Measurements from ENCODE around the gene TBX21.

The TBX21 gene, protein sequence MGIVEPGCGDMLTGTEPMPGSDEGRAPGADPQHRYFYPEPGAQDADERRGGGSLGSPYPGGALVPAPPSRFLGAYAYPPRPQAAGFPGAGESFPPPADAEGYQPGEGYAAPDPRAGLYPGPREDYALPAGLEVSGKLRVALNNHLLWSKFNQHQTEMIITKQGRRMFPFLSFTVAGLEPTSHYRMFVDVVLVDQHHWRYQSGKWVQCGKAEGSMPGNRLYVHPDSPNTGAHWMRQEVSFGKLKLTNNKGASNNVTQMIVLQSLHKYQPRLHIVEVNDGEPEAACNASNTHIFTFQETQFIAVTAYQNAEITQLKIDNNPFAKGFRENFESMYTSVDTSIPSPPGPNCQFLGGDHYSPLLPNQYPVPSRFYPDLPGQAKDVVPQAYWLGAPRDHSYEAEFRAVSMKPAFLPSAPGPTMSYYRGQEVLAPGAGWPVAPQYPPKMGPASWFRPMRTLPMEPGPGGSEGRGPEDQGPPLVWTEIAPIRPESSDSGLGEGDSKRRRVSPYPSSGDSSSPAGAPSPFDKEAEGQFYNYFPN

DNA sequence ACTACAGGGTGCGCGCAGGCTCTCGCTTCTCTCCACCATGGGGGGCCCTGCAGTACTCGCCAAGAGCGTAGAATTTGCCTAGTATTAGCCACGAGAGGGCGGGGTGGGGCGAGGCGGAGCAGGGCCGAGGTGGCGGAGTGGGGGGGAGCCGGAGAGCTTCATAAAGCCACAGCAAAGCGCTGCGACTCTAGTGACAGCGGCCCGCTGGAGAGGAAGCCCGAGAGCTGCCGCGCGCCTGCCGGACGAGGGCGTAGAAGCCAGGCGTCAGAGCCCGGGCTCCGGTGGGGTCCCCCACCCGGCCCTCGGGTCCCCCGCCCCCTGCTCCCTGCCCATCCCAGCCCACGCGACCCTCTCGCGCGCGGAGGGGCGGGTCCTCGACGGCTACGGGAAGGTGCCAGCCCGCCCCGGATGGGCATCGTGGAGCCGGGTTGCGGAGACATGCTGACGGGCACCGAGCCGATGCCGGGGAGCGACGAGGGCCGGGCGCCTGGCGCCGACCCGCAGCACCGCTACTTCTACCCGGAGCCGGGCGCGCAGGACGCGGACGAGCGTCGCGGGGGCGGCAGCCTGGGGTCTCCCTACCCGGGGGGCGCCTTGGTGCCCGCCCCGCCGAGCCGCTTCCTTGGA lies at the start of gene TBX21:
Gene TBX21 (plus strand): TSS at position 190 of the 627 bp plus-strand sequence. CDS start 219 bp downstream, at position 409.
- DNase-seq (ENCODE audit: low spot score): peak; percentile 60

DNA sequence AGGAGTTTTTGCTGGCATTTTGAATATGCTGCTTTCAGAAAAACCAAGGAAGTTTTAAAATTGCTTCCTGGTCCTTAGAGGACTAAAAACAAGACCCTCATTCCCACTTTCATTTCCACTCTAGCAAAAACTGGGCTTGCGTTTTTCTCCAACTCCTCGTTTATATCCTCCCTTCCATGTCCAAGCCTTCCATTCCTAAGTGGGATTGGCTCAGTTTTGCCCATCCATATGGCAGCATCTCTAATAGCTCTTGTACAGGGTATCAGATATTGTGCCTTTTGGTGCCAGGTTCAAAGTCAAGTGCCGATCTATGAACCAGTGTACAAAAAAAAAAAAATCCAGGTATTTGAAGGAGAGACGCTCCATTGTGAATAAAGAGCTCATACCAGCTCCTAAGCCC lies 49.0 kb upstream of the TBX21 start:
- DNase-seq (ENCODE audit: low spot score): no peak

DNA sequence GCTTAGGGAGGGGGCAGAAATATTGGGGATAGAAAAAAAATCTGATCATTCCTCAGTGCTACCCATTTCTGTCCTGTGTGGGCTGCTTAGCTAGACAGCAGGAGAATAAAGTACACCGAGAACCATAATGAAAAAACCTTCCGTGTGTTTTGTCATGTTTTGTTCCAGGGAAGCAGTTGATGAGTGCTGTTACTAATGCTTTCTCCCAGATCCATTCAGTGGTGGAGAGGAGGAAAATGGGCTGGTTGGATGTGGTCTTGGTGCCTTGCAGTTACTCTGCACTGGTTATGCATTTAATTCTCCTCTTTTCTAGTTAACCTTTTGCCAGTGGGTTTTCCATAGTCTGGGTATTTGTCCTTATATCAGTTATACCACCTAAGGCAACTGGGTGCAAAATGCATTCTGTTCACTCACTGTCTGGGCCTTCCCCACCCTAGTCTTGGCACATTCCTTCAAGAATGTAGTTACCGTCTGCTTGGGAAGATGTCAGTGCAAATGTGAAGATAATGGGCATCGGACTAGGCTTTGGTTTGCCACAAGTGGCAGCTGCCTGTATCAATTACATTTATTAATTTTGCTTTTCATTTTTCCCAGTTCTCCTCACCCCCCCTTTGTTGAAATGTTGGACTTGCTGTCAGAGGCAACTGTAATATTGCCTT lies 48.4 kb upstream of the TBX21 start:
- no peak for DNase-seq (ENCODE audit: low spot score)

DNA sequence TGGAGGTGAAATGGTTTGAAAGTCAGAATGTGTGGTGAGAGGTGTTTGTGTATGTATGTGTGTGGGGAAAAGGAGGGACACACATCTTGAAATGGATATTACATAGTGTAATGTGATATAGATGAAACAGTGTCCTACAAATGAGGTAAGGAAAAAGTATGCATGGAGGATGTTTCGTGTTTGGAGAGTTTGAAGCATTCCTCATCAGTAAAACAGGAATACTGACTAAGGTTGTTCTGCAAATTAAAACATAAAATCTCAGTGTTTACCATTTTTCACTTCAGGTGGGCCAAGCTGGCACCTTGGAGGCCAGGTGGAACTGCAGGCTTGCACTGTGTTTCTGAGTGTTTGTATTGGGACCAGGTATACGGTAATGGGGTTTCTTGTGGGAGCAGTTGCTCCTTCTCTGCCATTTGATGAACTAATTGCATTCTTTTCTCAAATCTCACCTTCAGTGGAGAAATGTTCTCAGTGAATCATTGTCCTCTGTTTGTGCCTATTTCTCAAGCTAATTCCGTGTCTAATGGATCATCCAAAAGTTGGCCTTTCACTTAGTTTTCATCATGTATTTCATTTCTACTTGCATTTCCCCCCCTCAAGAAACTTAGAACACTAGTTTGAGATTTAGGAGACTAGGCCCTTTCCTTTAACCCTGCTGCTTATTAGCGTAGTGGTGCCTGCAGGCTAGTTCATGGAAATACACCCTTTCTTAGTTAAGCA lies 47.3 kb upstream of the TBX21 start:
- no peak for DNase-seq (ENCODE audit: low spot score)

DNA sequence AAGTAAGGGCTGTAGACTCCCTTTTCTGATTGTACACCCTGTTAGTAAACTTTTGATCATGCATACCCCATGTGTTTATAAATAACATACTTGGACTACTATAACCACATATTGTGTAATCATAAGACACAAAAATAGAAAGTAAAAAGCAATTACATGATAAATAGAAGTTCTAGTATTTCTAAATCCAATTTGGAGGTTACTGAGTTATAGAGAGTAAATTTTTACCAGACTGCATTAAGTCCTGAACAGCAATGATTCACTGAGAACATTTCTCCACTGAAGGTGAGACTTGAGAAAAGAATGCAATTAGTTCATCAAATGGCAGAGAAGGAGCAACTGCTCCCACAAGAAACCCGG lies 46.8 kb upstream of the TBX21 start:
- no peak for DNase-seq (ENCODE audit: low spot score)

DNA sequence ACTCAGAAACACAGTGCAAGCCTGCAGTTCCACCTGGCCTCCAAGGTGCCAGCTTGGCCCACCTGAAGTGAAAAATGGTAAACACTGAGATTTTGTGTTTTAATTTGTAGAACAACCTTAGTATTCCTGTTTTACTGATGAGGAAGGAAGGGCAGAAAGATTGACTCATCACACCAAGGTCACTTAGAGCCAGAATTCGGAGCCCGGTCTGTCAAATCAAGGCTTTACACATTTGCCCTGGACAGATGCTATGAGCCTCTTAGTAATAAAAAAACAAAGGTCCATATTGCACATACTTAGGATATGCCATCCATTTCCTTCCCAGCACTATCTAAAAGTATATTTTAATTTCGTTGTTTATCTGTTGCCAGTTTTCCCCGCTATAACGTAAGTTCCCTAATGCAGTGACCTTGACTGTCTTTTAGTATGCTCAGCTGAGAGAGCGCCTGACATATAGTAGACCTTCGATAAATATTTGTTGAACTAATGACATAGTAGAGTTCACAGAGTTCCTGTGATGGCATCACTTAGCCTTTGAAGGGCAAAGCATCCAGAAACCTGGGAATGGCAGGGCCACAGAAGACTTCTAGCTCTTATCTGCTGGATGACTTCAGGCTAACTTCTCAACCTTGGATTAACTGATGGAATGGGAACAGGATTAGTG lies 46.2 kb upstream of the TBX21 start:
- no peak for DNase-seq (ENCODE audit: low spot score)

DNA sequence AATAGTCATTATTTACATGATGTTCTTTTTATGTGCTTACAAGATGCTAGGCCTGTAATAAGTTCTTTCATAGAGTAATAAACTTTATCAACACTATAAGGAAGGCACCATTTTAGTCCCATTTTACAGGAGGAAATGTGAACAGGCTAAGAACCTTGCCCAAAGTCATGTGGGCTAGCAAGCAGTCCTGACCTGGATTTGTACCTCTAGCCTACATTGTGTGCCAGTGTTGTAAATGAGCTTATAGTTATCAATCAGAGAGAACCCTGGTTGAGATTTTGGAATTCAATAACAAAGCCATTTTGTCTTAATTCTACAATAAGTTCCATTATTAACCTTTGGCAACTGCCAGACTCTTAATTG lies 45.7 kb upstream of the TBX21 start:
- no peak for DNase-seq (ENCODE audit: low spot score)

DNA sequence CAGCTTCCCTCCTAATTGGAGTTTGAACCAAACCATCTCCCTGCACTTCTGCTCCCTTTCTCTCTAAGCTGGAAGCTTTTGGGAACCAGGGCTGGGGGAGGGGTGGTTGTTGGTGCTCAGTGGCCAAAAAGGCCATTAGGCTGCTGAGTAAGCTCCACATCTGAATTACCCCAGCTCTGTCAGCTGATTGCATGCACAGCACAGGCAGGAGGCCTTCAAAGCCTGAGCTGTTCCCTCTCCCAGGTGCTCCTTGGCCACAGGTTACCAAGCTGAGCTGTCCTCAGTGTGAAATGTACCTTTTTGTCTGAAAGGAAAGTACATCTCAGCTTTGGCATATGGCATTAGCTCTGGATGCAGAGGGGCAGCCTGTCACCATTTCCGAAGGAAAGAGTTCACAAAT lies 45.3 kb upstream of the TBX21 start:
- DNase-seq (ENCODE audit: low spot score): no peak

DNA sequence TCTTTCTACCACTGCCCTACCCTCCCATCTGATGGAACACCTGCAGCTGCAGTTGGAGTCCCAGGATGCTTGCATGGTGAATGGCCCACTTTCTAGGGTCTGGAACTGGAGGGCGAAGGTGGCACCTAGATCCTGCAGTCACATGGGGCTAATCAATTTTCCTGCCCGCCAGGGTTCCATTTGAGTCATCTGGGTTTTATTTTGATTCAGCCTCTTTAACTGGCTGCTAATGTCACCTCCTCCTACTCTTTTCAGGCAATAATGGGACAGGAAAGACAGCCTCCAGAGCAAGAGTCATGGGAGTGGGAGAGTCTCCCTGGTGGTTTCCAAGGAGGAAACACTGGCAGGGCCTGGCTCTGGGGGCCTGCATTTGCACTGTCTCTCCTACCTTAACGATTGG lies 42.9 kb upstream of the TBX21 start:
- DNase-seq (ENCODE audit: low spot score): no peak

DNA sequence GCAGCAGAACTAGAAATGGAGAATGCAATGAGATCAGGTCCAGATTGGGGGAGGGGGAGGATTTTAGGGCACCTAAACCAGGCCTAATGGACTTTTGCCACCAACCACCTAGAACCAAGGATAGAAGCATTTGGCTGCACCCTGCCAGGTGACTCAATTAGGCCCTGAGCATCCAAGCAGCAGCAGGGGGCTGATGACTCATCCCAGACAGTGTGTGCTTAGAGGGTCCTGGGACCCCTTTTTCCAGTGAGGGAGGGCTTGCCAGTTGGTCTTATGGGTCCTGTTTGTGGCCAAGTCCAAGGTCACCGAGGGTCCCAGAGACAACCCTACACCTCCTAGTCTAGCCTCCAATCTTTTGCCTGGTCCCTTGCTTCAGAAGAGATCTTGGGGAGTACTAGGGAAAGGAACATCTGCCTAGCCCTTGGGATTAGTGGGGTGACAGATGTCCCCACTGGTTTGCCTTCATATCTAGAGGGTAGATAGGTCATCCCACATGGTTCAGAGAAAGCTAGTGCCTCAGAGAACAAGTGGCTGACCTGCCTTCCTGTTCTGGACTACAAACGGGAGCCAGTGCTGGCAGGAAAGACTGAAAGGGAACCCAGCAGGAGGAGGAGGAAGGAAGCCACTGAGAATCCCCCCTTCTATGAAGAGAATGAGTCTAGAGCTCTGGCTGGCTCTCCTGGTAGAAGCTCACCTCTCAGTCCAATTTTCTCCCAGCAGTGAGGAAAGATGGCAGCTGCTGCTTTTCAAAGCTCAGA lies 40.7 kb upstream of the TBX21 start:
- no peak for DNase-seq (ENCODE audit: low spot score)

DNA sequence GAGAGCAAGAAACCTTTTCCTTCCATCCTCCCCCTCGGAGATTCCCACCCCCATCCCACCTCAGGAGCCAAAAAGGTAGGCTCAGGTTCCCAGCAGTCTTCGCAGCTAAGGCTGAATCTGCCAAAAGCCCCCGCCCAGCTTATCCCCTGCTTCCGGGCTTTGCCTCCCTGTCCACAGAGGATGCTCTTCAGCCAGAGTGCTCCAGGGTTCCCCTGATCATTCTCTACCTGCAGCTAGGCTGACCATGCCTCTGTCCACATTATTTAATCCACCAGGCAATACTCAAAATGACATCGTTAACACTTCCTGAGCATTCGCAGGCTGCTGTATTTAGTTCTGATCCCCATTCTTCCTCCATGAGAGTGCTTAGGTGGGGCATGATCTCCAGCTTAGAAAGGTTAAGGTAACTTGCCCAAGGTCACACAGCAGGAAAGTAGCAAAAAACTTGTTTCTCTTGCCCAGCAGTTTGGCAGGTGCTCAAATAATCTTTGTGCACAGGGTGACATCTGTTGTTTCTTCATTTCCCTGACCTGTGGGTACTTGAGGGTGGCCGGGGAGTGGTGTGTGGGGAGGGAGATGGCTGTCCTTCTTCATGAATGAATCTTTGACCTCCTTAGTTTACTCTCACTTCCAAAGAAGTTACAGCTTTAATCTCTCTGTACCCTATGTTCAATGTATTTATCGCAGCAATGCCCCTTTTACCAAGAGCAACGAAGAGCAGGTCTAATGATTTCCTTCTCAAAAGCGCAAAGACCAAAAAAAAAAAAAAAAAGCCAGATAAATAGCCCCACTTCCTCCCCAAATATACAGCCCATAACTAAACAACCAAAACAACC lies 39.9 kb upstream of the TBX21 start:
- DNase-seq (ENCODE audit: low spot score): peak; percentile 29

DNA sequence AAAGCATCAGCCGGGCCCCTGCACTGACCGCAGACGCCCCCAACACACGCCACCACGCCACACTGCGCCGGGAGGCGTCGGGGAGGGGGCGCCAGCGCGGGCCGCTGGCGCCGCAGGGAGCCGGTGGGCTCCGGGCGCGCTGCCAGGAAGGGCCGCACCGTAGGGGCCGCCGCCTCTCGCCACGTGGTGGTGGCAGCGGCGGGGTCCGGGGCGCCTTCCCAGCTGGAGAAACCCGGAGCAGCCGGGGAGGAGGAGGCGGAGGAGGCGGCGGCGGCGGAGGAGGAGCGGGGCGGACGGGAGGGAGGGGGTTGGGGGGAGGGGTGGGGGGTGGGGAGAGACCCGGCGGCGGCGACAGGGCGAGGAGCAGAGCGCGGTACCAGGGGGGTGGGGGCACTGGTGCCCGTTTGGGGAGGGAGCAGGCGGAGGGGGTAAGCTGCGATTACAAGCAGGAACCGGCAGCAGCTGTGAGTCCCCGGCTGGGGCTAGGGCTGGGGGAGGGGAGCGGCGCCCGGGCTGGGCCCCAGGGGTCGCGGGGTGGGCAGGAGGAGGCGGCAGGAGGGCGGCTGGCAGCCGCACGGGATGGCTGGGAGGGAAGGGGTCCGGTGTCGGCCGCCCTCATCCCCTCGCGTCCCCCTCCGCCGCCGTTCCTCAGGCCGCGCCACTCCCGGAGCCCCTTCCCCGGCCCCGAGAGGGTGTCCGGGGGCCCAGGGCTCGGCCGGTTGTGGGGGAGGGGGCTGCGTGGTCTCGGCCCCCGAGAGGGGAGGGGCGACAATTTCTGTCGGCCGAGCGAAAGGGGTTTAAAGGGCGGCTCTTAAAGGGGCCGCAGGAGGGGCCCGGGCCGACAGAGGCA lies 39.1 kb upstream of the TBX21 start, which contains the start of gene TBKBP1:
Gene TBKBP1 (plus strand): TSS at position 431 of the 850 bp plus-strand sequence. CDS start 1,952 bp downstream, outside the sequence.
- DNase-seq (ENCODE audit: low spot score): peak; percentile 77

DNA sequence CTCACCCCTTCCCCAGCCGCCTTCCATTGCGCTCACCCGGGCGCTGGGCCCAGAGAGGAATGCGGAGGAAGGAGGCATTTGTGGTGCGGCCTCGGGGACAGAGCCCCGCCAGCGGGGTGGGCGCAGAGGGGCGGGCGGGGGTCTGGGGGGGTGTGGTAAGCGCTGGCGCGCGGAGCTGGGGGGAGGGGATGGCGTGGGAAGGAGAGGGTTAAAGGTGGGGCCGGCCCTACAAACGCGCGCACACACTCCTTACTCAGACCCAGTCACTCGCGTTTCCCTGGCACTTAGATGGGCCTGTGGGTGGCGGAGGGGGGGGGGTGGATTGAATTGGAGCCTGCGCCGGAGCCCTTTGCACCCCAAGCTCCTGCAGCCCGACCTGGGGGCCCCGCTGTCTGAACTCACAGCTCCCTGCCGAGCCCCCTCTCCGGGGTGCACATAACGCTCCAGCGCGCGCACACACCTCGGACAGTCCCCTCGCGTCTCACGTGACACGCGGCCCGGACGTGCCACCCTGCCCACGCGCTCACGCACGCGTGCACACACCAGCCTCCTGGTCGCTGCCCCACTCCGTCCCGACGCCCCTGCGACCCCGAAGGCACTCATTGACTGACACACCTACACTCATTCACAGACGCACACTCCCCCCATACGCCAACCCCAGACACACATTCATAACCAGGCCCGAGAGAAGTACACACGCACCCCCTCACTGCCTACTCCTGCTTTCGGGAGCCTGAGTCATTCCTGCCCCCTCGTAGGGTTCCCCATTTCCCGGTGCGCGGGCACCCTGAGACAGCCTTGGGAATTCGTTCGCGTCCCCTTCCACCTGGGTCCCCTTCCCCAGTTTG lies 38.2 kb upstream of the TBX21 start:
- DNase-seq (ENCODE audit: low spot score): peak; percentile 86

DNA sequence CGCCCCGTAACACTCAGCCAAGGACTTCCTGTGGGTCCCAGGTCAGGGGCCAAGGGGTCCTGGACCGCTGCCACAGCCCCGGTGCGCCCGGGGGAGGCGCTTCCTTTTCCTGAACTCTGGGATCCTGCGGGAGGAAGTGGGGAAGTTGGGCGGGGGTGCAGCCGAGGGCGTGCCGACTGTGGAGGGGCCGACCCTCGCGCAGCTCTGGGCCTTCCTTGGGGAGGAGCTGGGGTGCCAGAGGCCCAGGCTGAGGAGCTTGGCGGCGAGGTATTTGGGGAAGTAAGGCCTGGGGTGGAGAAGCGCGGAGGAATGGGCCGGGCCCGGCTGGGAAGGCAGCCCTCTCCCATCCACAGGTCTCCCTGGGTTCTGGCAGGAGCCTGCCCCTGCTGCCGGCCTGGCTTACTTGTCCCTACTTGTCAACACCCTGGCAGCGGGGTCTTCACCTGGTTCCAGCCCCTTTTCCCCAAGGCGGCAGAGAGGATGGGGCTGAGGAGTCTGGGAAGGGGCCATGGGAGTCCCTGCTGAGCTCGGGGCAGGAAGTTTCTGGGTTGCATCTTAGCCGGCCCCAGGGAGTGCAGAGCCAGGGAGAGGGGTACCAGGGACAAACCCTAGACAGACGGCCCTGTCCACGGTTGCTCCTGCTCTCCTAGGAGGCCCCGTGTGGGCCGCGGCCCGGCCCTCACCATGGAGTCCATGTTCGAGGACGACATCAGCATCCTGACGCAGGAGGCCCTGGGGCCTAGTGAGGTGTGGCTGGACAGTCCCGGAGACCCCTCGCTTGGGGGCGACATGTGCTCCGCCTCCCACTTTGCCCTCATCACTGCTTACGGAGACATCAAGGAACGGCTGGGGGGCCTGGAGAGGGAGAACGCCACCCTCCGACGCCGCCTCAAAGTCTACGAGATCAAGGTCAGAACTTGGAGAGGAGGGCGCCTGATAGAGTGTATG lies 37.3 kb upstream of the TBX21 start:
- DNase-seq (ENCODE audit: low spot score): peak; percentile 33

DNA sequence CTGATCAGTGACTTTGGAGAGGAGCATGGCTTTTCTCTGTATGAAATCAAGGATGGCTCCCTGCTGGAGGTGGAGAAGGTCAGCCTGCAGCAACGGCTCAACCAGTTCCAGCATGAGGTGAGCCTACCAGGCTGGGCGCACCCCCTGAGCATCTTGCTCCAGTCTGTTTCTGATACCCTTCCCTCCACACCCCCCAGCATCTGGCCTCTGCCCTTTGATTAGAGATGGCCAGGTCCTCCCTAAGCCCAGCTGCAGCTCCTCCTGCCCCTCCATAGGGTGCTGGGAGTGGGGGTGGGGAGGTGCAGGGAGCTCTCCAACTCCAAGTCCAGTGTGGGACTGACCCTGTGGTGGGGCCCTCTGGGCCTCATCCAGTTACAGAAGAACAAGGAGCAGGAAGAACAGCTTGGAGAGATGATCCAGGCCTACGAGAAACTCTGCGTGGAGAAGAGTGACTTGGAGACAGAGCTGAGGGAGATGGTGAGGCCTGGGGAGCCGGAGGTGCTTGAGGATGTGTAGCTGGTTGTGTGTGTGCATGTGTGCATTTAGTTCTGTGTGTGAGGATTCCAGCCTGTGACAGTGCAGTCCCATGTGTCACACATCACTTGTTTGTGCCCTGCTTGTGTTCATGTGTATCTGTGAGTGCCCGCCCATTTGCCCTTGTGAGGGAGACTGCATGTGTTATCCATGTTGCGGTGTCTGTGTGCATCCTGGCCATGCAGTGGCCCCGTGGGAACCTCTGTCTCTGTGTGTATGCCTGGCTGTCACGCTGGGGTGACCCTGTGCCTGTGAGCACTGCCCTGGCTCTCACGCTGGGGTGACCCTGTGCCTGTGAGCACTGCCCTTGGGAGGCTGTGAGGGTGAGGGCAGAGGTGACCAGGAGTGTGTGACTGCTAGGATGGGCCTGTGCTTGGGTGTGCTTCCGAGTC lies 36.1 kb upstream of the TBX21 start:
- no peak for DNase-seq (ENCODE audit: low spot score)

Measured in GM03348 (cell line).